GM23248 (cell line): ENCODE measurements around the gene LPGAT1. TPM values are rescaled to one million over a fixed set of nuclear protein-coding genes. Genes with fewer than 3 reads are reported as not detected.

Experiments used
- DNase-seq: peaks from one replicate; pipeline ENCODE4 v3.0.0-alpha.2; 2015
- H2AFZ ChIP-seq: fragments of 200-600 bp; sonication (generic); 2 replicates; pipeline ENCODE4 v1.6.1; 2016; ENCODE audit warnings: antibody characterized with exemption
- H3F3A ChIP-seq: fragments of 200-600 bp; sonication (generic); 2 replicates; pipeline ENCODE4 v1.6.1; 2016; ENCODE audit warnings: mild to moderate bottlenecking, antibody characterized with exemption, mixed run types; ENCODE audit not compliant: insufficient read depth
- H3K27ac ChIP-seq: fragments of 200-600 bp; sonication (generic); 2 replicates; pipeline ENCODE4 v1.5.1; 2016; ENCODE audit warnings: mild to moderate bottlenecking
- H3K27me3 ChIP-seq: fragments of 200-600 bp; sonication (generic); replicated peaks from 2 replicates; pipeline ENCODE4 v1.6.1; 2016; ENCODE audit warnings: mild to moderate bottlenecking; ENCODE audit not compliant: insufficient read depth
- H3K36me3 ChIP-seq: fragments of 200-600 bp; sonication (generic); 2 replicates; pipeline ENCODE4 v1.6.1; 2016; ENCODE audit warnings: low read depth, mild to moderate bottlenecking
- H3K4me1 ChIP-seq: fragments of 200-600 bp; sonication (generic); 2 replicates; pipeline ENCODE4 v1.6.1; 2016; ENCODE audit warnings: mild to moderate bottlenecking; ENCODE audit not compliant: insufficient read depth
- H3K4me2 ChIP-seq: fragments of 200-600 bp; sonication (generic); one replicate; pipeline ENCODE4 v1.6.1; 2016; ENCODE audit warnings: mild to moderate bottlenecking; ENCODE audit not compliant: unreplicated experiment
- H3K4me3 ChIP-seq: fragments of 200-600 bp; sonication (generic); 2 replicates; pipeline ENCODE4 v1.5.1; 2016; ENCODE audit warnings: mild to moderate bottlenecking
- H3K79me2 ChIP-seq: fragments of 200-600 bp; sonication (generic); 2 replicates; pipeline ENCODE4 v1.6.1; 2016; ENCODE audit warnings: mild to moderate bottlenecking; ENCODE audit not compliant: insufficient read depth
- H3K9ac ChIP-seq: fragments of 200-600 bp; sonication (generic); 2 replicates; pipeline ENCODE4 v1.6.1; 2016; ENCODE audit warnings: mild to moderate bottlenecking
- H3K9me2 ChIP-seq: fragments of 200-600 bp; sonication (generic); 2 replicates; pipeline ENCODE4 v1.6.1; 2016; ENCODE audit warnings: mixed run types, mild to moderate bottlenecking, moderate library complexity; ENCODE audit not compliant: insufficient read depth
- H3K9me3 ChIP-seq: fragments of 200-600 bp; sonication (generic); one replicate; pipeline ENCODE4 v1.6.1; 2017; ENCODE audit warnings: low read depth
- H4K20me1 ChIP-seq: fragments of 200-600 bp; sonication (generic); 2 replicates; pipeline ENCODE4 v1.6.0; 2016; ENCODE audit not compliant: insufficient read depth
- EZH2 ChIP-seq: fragments of 200-600 bp; sonication (generic); IDR thresholded peaks from 2 replicates; pipeline ENCODE4 v1.6.1; 2018; ENCODE audit warnings: antibody characterized with exemption, mild to moderate bottlenecking; ENCODE audit not compliant: insufficient read depth, poor library complexity, severe bottlenecking
- EZH2phosphoT487 ChIP-seq: fragments of 200-600 bp; sonication (generic); IDR thresholded peaks from 2 replicates; pipeline ENCODE4 v1.6.1; 2018; ENCODE audit warnings: antibody characterized with exemption, moderate library complexity, mild to moderate bottlenecking, low read depth; ENCODE audit not compliant: insufficient read depth
- WGBS, 2 experiments: methylation state at CpG; one replicate each; pipeline ENCODE4 v1.1.6; 2015 to 2017; ENCODE audit warnings: low lambda C conversion rate in 2 of 2, low coverage in 1 of 2; ENCODE audit errors: missing lambda C conversion rate in 2 of 2; 5-methylcytosine and 5-hydroxymethylcytosine counted together
- in situ Hi-C: fragments of 300-500 bp; cut with MboI; formaldehyde crosslinking; loops from 2 replicates; pipeline ENCODE4 v1.15.0; 2020
- polyA plus RNA-seq: library from polyadenylated mRNA; unstranded; fragments of >200 nt; fragmentation: Nextera tagmentation; extraction: Ambion mirVana; gene quantifications from 2 replicates; pipeline ENCODE4 v1.2.1, GENCODE V29; 2016
- total RNA-seq: library from RNA; depleted of rRNA; stranded (reverse); fragments of >200 nt; shearing (Covaris generic); gene quantifications from 2 replicates; pipeline ENCODE4 v1.2.3, GENCODE V29; 2014

LPGAT1 gene
- total and polyA plus RNA-seq, 2 experiments from 2014 or later, result 13.5 to 62.4 TPM

DNA sequence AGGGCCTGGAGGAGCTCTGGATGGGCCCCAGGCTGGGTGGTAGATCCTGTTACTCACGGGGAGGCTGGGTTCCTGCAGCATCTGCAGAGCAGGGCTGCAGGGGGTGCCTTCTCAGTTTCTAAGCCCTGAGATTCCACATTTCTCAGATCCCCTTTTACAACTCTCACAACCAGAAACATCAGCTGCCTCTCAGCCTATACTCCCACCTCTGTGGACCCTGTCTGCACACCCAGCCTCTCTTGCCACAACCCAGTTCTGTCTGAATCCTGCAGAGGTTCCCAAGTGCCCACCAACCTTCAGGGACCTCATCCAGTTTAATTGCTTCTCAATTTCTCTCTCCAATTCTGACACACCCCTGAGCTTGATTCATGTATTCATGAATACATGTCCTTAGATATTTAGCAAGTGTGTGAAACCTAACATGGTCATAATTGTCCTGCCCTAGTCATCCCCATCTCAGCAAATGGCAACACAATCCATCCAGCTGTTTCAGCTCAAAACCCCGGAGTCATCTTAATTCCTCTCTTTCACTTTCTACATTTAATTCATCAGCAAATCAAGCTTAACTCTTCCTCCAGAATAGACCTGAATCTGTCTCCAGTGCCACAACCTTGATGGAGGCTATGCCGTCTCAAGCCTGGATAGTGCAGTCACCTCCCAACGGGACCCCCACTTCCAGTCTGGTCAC is 98.1 kb downstream of the LPGAT1 start:
- H3K27ac ChIP-seq, result no peak overlapping the region
- no peaks in the 10 kb centered on the region for H4K20me1 ChIP-seq
- peak; percentile 10 for DNase-seq
- H3F3A ChIP-seq, result peaks cover 5% of the 10 kb centered on the region; the same call in 1 of the 2 replicates
- H3K9me3 ChIP-seq, result no peaks in the 10 kb centered on the region
- in situ Hi-C loops, result no loop called here
- no peaks in the 10 kb centered on the region for H3K9me2 ChIP-seq
- no peak overlapping the region for H2AFZ ChIP-seq
- peaks cover 12% of the 10 kb centered on the region for H3K4me1 ChIP-seq
- H3K79me2 ChIP-seq, result no peaks in the 10 kb centered on the region
- TF ChIP-seq EZH2phosphoT487 (no peak), EZH2 (no peak)
- no peak overlapping the region for H3K4me3 ChIP-seq
- H3K27me3 ChIP-seq, result no peaks in the 10 kb centered on the region
- no peak overlapping the region for H3K9ac ChIP-seq
- no peak overlapping the region for H3K4me2 ChIP-seq
- WGBS, 2 experiments, result 62% methylated on average over 4 of the region's 4 CpGs
- no peaks in the 10 kb centered on the region for H3K36me3 ChIP-seq

DNA sequence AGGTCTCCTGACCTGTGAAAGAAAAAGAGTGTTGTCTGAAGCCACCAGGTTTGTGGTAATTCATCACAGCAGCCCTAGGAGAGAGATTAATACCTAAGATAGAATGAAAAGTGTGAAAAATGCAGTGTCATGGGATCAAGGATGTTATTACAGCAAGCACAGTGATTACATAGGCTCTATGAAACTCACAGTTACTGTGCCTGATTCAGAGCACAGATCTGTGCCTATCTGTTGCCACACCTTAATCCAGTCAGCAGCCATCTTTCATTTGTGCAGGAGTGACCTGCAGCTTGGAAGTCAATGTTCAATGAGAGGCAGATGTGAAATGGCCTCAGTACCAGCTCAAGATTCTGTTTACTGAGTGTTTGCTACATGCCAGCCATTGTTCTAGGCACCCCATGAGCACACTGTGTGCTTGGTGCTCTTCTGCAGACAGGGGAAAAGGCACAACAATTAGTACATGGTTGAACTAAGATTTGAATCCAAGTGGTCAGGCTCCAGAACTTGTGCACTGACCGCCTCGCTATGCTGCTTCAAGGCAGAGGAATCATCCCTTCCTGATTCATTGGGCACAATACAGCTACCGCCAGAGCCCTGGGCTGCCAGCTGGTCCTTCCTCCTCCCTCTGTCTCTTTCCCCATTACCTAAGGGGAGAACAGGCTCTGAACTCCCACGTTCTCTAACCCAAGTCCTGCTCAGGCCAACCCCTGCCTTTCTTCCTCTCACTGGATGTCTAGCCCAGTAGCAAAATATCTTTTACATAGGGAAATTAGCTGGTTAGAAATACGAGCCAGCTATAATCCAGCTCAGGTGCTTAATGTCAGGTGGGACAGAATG is 98.9 kb downstream of the LPGAT1 start:
- in situ Hi-C loops, result no loop called here
- Histone ChIP-seq H3K79me2 (no peaks in the 10 kb centered on the region), H4K20me1 (no peaks in the 10 kb centered on the region), H3K4me2 (no peak overlapping the region), H3K9me2 (no peaks in the 10 kb centered on the region), H3F3A (peaks cover 5% of the 10 kb centered on the region; the same call in 1 of the 2 replicates), H3K27ac (no peak overlapping the region), H3K4me3 (no peak overlapping the region), H3K9me3 (no peaks in the 10 kb centered on the region), H3K36me3 (no peaks in the 10 kb centered on the region), H3K27me3 (no peaks in the 10 kb centered on the region), H2AFZ (no peak overlapping the region), H3K4me1 (peaks cover 12% of the 10 kb centered on the region), H3K9ac (no peak overlapping the region)
- TF ChIP-seq EZH2 (no peak), EZH2phosphoT487 (no peak)
- no peak for DNase-seq
- WGBS, 2 experiments, result 71 to 74% methylated on average over 5 of the region's 5 CpGs

DNA sequence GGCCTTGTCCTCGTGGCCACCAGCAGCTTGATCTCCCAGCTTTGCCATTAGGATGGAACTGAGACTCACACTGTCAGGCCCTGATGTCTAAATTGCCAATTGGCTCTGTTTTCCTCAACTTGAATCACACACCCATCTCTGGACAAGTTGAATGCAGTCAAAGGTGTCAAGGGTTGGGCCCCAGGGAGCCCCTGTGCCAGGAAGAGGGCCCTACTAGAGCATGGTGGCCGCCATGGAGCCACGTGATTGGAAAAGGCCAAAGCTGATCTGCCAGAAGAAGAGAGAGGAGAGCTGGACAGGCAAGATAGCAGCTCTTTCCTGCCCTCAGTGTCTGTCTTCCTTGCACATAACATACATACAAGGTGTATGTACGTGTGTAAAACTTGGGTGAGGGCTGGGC is 100.2 kb downstream of the LPGAT1 start:
- WGBS, 2 experiments, result 22 to 39% methylated on average over 4 of the region's 4 CpGs
- H3K27me3 ChIP-seq, result no peaks in the 10 kb centered on the region
- no peak for DNase-seq
- H3K79me2 ChIP-seq, result no peaks in the 10 kb centered on the region
- H3K4me1 ChIP-seq, result peaks cover 3% of the 10 kb centered on the region
- H4K20me1 ChIP-seq, result no peaks in the 10 kb centered on the region
- H3K36me3 ChIP-seq, result no peaks in the 10 kb centered on the region
- in situ Hi-C loops, result no loop called here
- H3F3A ChIP-seq, result no peaks in the 10 kb centered on the region
- TF ChIP-seq EZH2 (no peak), EZH2phosphoT487 (no peak)
- no peak overlapping the region for H3K4me3 ChIP-seq
- H3K27ac ChIP-seq, result no peak overlapping the region
- no peaks in the 10 kb centered on the region for H3K9me2 ChIP-seq
- no peak overlapping the region for H3K4me2 ChIP-seq
- no peaks in the 10 kb centered on the region for H3K9me3 ChIP-seq
- H2AFZ ChIP-seq, result no peak overlapping the region
- no peak overlapping the region for H3K9ac ChIP-seq

DNA sequence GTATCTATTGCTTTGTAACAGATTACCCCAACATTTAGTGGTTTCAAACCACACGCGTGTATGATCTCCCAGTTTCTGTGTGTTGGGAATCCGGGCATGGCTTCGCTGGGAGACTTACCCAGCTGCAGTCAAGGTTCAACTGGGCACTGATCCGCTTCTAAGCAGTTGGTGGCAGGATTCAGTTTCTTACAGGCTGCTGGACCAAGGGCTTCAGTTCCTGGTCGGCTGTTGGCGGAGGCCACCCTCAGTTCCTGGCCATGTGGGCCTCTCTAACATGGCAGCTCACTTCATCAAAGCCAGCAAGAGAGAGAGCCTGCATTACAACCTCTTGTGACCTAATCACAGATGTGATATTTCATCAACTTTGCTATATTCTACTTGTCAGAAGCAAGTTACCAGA is 101.3 kb downstream of the LPGAT1 start:
- Histone ChIP-seq H3K4me2 (no peak overlapping the region), H2AFZ (no peak overlapping the region), H3K27me3 (no peaks in the 10 kb centered on the region), H3F3A (no peaks in the 10 kb centered on the region), H3K36me3 (no peaks in the 10 kb centered on the region), H3K9ac (no peak overlapping the region), H3K27ac (no peak overlapping the region), H3K79me2 (no peaks in the 10 kb centered on the region), H3K9me3 (no peaks in the 10 kb centered on the region), H3K9me2 (no peaks in the 10 kb centered on the region), H3K4me1 (no peaks in the 10 kb centered on the region), H3K4me3 (no peak overlapping the region), H4K20me1 (no peaks in the 10 kb centered on the region)
- in situ Hi-C loops, result no loop called here
- 74 to 84% methylated on average over 7 of the region's 7 CpGs for WGBS, 2 experiments
- no peak for DNase-seq
- TF ChIP-seq EZH2, result no peak
